H1 (cell line): ENCODE data around the gene KRT85. TPM values are rescaled to one million over a fixed set of nuclear protein-coding genes. Genes with fewer than 3 reads are reported as not detected.

ENCODE experiments used
- CTCF ChIA-PET: fragments of 300-600 bp; sonication (Branson Sonifier 250); formaldehyde crosslinking; loops from one replicate; lab custom pipeline; 2021; ENCODE audit not compliant: partially characterized antibody; lab: Charles Lee
- POLR2A ChIA-PET: fragments of 300-600 bp; sonication (Branson Sonifier 250); formaldehyde crosslinking; loops from one replicate; lab custom pipeline; 2021; ENCODE audit warnings: inconsistent platforms; ENCODE audit not compliant: partially characterized antibody; lab: Charles Lee
- DNase-seq, 2 experiments: peaks; one replicate each; pipeline versions ENCODE4 v3.0.0 to v3.0.0-alpha.2; 2010 to 2022; ENCODE audit warnings: low spot score in 2 of 2, low read depth in 1 of 2, mixed read lengths in 1 of 2
- FAIRE-seq: peaks from 2 replicates; lab custom pipeline; 2011; peaks lifted over from hg19 to GRCh38; lab: Jason Lieb, UNC
- H2AFZ ChIP-seq: 2 replicates; pipeline ENCODE4 v1.8.1; 2012; ENCODE audit warnings: low read length, inconsistent platforms
- H2AK5ac ChIP-seq: 2 replicates; pipeline ENCODE4 v1.6.1; 2013; ENCODE audit warnings: low read depth, low read length
- H2BK120ac ChIP-seq: replicated peaks from 2 replicates; pipeline ENCODE3; 2013; ENCODE audit warnings: low read depth, low read length, inconsistent platforms
- H2BK12ac ChIP-seq: 2 replicates; pipeline ENCODE4 v1.6.1; 2013; ENCODE audit warnings: low read depth, low read length
- H2BK15ac ChIP-seq: 2 replicates; pipeline ENCODE4 v1.6.1; 2013; ENCODE audit warnings: low read length
- H2BK20ac ChIP-seq: 2 replicates; pipeline ENCODE4 v1.6.1; 2013; ENCODE audit warnings: low read length
- H2BK5ac ChIP-seq: 2 replicates; pipeline ENCODE4 v1.6.1; 2013; ENCODE audit warnings: low read depth, low read length
- H3K14ac ChIP-seq: 2 replicates; pipeline ENCODE4 v1.6.1; 2013; ENCODE audit warnings: inconsistent platforms; ENCODE audit not compliant: insufficient read length
- H3K18ac ChIP-seq: 2 replicates; pipeline ENCODE4 v1.6.1; 2013; ENCODE audit warnings: low read length; ENCODE audit errors: extremely low read depth
- H3K23ac ChIP-seq: 2 replicates; pipeline ENCODE4 v1.6.1; 2013; ENCODE audit warnings: inconsistent platforms; ENCODE audit not compliant: insufficient read length
- H3K23me2 ChIP-seq: 2 replicates; pipeline ENCODE4 v1.6.1; 2013; ENCODE audit warnings: low read depth, low read length
- H3K27ac ChIP-seq: 2 replicates; pipeline ENCODE4 v1.6.1; 2011; ENCODE audit warnings: low read depth, low read length, inconsistent platforms
- H3K27me3 ChIP-seq, 4 experiments: replicated peaks in 1 of 4; 1 replicate in 1 of 4; 2 replicates in 3 of 4; pipeline versions ENCODE4 v1.6.1 to v1.8.1; 2011 to 2013; ENCODE audit warnings: low read length in 3 of 4, mild to moderate bottlenecking in 3 of 4, inconsistent platforms in 2 of 4, mixed read lengths in 2 of 4, moderate library complexity in 1 of 4; ENCODE audit not compliant: control insufficient read depth in 3 of 4, insufficient read depth in 3 of 4; ENCODE audit errors: extremely low read depth in 1 of 4
- H3K36me3 ChIP-seq, 4 experiments: 2 replicates each; pipeline versions ENCODE4 v1.6.1 to v1.8.1; 2011 to 2013; ENCODE audit warnings: mild to moderate bottlenecking in 4 of 4, low read length in 3 of 4, moderate library complexity in 2 of 4, control low read depth in 1 of 4, inconsistent platforms in 1 of 4; ENCODE audit not compliant: insufficient read depth in 4 of 4, control insufficient read depth in 2 of 4
- H3K4ac ChIP-seq: replicated peaks from 2 replicates; pipeline ENCODE3; 2013; ENCODE audit warnings: low read length, low read depth, mixed read lengths, inconsistent platforms; ENCODE audit not compliant: insufficient read length
- H3K4me1 ChIP-seq, 4 experiments: replicated peaks in 1 of 4; 1 replicate in 1 of 4; 2 replicates in 3 of 4; pipeline versions ENCODE4 v1.6.1 to v1.8.1; 2011 to 2013; ENCODE audit warnings: low read length in 3 of 4, inconsistent platforms in 2 of 4, mixed read lengths in 1 of 4; ENCODE audit not compliant: insufficient read depth in 4 of 4, control insufficient read depth in 3 of 4
- H3K4me2 ChIP-seq, 2 experiments: 2 replicates each; pipeline versions ENCODE4 v1.6.1 to v1.8.1; 2011 to 2013; ENCODE audit warnings: low read depth in 2 of 2, low read length in 2 of 2, control low read depth in 1 of 2, inconsistent platforms in 1 of 2, mild to moderate bottlenecking in 1 of 2; ENCODE audit not compliant: insufficient read depth in 1 of 2
- H3K4me3 ChIP-seq, 4 experiments: fragments of 200-600, 300-600 bp in 1 of 4; sonication (generic), shearing (Covaris generic), sonication (Bioruptor Twin) in 1 of 4; 2 replicates each; pipeline versions ENCODE4 v1.5.1 to v1.8.1; 2011 to 2016; ENCODE audit warnings: low read length in 4 of 4, low read depth in 3 of 4, control low read depth in 2 of 4, inconsistent platforms in 2 of 4, mild to moderate bottlenecking in 2 of 4, mixed read lengths in 1 of 4, moderate library complexity in 1 of 4; ENCODE audit not compliant: insufficient read depth in 2 of 4; ENCODE audit errors: extremely low read depth in 1 of 4
- H3K56ac ChIP-seq: replicated peaks from 2 replicates; pipeline ENCODE3; 2013; ENCODE audit warnings: low read depth, mild to moderate bottlenecking, mixed read lengths, low read length, inconsistent platforms; ENCODE audit not compliant: insufficient read length
- H3K79me1 ChIP-seq: 2 replicates; pipeline ENCODE4 v1.6.1; 2013; ENCODE audit warnings: low read depth, low read length, control low read depth
- H3K79me2 ChIP-seq, 2 experiments: 2 replicates each; pipeline versions ENCODE4 v1.6.1 to v1.8.1; 2012 to 2013; ENCODE audit warnings: low read length in 2 of 2, mild to moderate bottlenecking in 2 of 2, inconsistent platforms in 1 of 2; ENCODE audit not compliant: insufficient read depth in 2 of 2, control insufficient read depth in 1 of 2
- H3K9ac ChIP-seq, 4 experiments: replicated peaks in 1 of 4; 1 replicate in 1 of 4; 2 replicates in 3 of 4; pipeline versions ENCODE4 v1.6.1 to v1.8.1; 2011 to 2013; ENCODE audit warnings: low read depth in 3 of 4, low read length in 3 of 4, control low read depth in 2 of 4, mild to moderate bottlenecking in 2 of 4, moderate library complexity in 2 of 4, inconsistent platforms in 1 of 4; ENCODE audit errors: extremely low read depth in 1 of 4
- H3K9me3 ChIP-seq, 2 experiments: 2 replicates each; pipeline versions ENCODE4 v1.6.1 to v1.8.1; 2012 to 2013; ENCODE audit warnings: mild to moderate bottlenecking in 2 of 2, moderate library complexity in 2 of 2, control low read depth in 1 of 2, inconsistent platforms in 1 of 2, low read depth in 1 of 2, low read length in 1 of 2, mixed read lengths in 1 of 2; ENCODE audit not compliant: insufficient read depth in 2 of 2
- H4K20me1 ChIP-seq, 2 experiments: replicated peaks in 1 of 2; 2 replicates each; pipeline versions ENCODE3 to v1.8.1; 2011 to 2013; ENCODE audit warnings: inconsistent platforms in 2 of 2, low read length in 2 of 2, mild to moderate bottlenecking in 1 of 2; ENCODE audit not compliant: insufficient read depth in 2 of 2, control insufficient read depth in 1 of 2
- H4K5ac ChIP-seq: 2 replicates; pipeline ENCODE4 v1.6.1; 2013; ENCODE audit warnings: low read length, low read depth, mixed read lengths, inconsistent platforms; ENCODE audit not compliant: insufficient read length
- H4K8ac ChIP-seq: 2 replicates; pipeline ENCODE4 v1.8.0; 2013; ENCODE audit warnings: mild to moderate bottlenecking, moderate library complexity, low read length, inconsistent platforms; ENCODE audit not compliant: insufficient read depth; ENCODE audit errors: extremely low read depth
- H4K91ac ChIP-seq: replicated peaks from 2 replicates; pipeline ENCODE3; 2013; ENCODE audit warnings: low read length, mixed read lengths, inconsistent platforms; ENCODE audit not compliant: insufficient read length
- BACH1 ChIP-seq: IDR thresholded peaks from 2 replicates; pipeline ENCODE4 v1.6.1; 2012; ENCODE audit warnings: low read length, improper control_type of control experiment
- GABPA ChIP-seq: IDR thresholded peaks from 2 replicates; pipeline ENCODE4 v1.6.1; 2011; ENCODE audit warnings: mild to moderate bottlenecking, low read length, moderate library complexity, borderline replicate concordance; ENCODE audit not compliant: insufficient read depth
- WGBS, 2 experiments: shearing (Covaris generic) in 1 of 2; methylation state at CpG; one replicate each; pipeline versions ENCODE4 v1.1.6 to v1.1.7; 2013 to 2015; ENCODE audit warnings: low lambda C conversion rate in 2 of 2, mixed read lengths in 2 of 2, inconsistent platforms in 1 of 2, low coverage in 1 of 2, missing lambda C conversion rate in 1 of 2; ENCODE audit not compliant: insufficient replicate concordance in 2 of 2, insufficient coverage in 1 of 2, insufficient read length in 1 of 2; ENCODE audit errors: extremely low coverage in 1 of 2, missing lambda C conversion rate in 1 of 2; 5-methylcytosine and 5-hydroxymethylcytosine counted together
- polyA plus RNA-seq, 7 experiments: library from polyadenylated mRNA; depleted of rRNA in 3 of 7; stranded (reverse) in 5 of 7; unstranded in 2 of 7; fragments of >200 nt in 5 of 7; fragments of 200-250 nt in 2 of 7; gene quantifications; 1 replicate in 5 of 7; 2 replicates in 1 of 7; 4 replicates in 1 of 7; pipeline versions ENCODE4 v1.2.1 to v1.2.3, GENCODE V29; 2011 to 2013; ENCODE audit warnings: missing spikeins in 2 of 7, mixed read lengths in 2 of 7
- total RNA-seq: library from RNA; stranded (reverse); fragmentation: NEBNext Ultra II Directional; extraction: Animal tissue kit (Norgen Biotek cat#: 25700); gene quantifications from 2 replicates; pipeline ENCODE4 v1.2.1, GENCODE V29; 2021
- TF ChIP-seq, protein P1 (sequence below): IDR thresholded peaks from 2 replicates; pipeline ENCODE4 v1.6.1; 2012; ENCODE audit warnings: inconsistent platforms

The KRT85 gene
- total and polyA plus RNA-seq, 2 of the 8 experiments (the other 6 are each of a cell fraction or from before 2014, with no cell fraction given), result not detected

DNA sequence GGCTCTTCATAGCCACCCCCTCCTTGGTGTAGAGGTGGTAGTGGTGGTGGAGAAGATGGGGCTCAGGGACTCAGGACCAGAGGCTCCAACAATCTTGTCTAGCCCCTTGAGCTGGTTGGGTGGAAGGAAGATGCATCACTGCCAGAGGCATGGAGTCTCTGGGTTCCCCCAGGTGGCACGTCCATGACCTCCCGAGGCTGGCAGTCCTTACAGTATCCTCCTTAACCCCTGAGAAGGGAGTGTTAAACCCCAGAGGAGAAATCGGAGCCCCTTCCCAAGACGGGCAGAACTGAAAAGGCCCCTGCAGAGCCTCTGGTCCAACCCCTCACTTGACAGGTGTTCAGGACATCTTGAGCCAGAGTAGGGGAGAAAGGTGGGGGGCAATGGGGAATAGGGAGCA, 55.2 kb downstream of the KRT85 start:
- Histone ChIP-seq H2BK20ac (no peak overlapping the region), H3K18ac (no peak overlapping the region), H4K91ac (no peak overlapping the region), H3K4me1 (peaks cover 0 to 2% (median 0%) of the 10 kb centered on the region in 4 experiments; a peak in 1 of 7 replicates), H3K9ac (no peak overlapping the region), H3K4me3 (no peak overlapping the region), H3K79me2 (no peaks in the 10 kb centered on the region), H4K5ac (no peak overlapping the region), H4K20me1 (no peaks in the 10 kb centered on the region), H3K56ac (no peak overlapping the region), H2BK120ac (no peak overlapping the region), H3K9me3 (no peaks in the 10 kb centered on the region; a peak in 1 of 4 replicates), H3K27ac (no peak overlapping the region), H3K4ac (no peak overlapping the region), H3K4me2 (no peak overlapping the region), H3K23ac (no peak overlapping the region), H2AFZ (no peak overlapping the region), H3K14ac (no peak overlapping the region), H4K8ac (no peak overlapping the region), H3K36me3 (no peaks in the 10 kb centered on the region), H3K27me3 (peaks cover 20 to 38% (median 27%) of the 10 kb centered on the region in 4 experiments), H2BK15ac (no peak overlapping the region), H3K23me2 (peaks cover 11% of the 10 kb centered on the region; the same call in 1 of the 2 replicates), H2AK5ac (no peak overlapping the region), H2BK12ac (no peak overlapping the region), H3K79me1 (no peaks in the 10 kb centered on the region), H2BK5ac (no peak overlapping the region)
- DNase-seq (no peak), FAIRE-seq (no peak)
- WGBS, 2 experiments, result 61% methylated on average over 2 of the region's 4 CpGs; no CpG with 5 or more reads in 1 of the 2 experiments
- TF ChIP-seq, protein P1, sequence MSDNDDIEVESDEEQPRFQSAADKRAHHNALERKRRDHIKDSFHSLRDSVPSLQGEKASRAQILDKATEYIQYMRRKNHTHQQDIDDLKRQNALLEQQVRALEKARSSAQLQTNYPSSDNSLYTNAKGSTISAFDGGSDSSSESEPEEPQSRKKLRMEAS, result no peak
- TF ChIP-seq BACH1 (no peak), GABPA (no peak)
- POLR2A ChIA-PET, result no interaction called here
- CTCF ChIA-PET, result interaction anchor here (0.5 to 13.1 kb wide), 32 partner anchors 12 to 669 kb away, joined by 3 to 353 read pairs (median 5); partner anchors contain the start of genes KRT7, KRT83, KRT84 and KRT86
